Glomerular visceral epithelial cell (primary cell): Measurements from ENCODE around the gene HEXD.
"Not testable (repeated sequence)": the region's sequence is repeated elsewhere in the genome, so short reads cannot be mapped to it uniquely, and the experiment has no call there.

Experiments used
- DNase-seq: peaks from one replicate; pipeline ENCODE4 v3.0.0-alpha.2; 2016; ENCODE audit errors: extremely low spot score

Gene HEXD

GRCh38 chr17:82440991-82441627 is 23.0 kb downstream of the HEXD start:
- DNase-seq: no peak

GRCh38 chr17:82441691-82442487 is 23.7 kb downstream of the HEXD start:
- no peak for DNase-seq

GRCh38 chr17:82442643-82443464 is 24.7 kb downstream of the HEXD start:
- DNase-seq: no peak

GRCh38 chr17:82443465-82444283 is 25.5 kb downstream of the HEXD start:
- no peak for DNase-seq

- no peak for DNase-seq
These were observed 26.2 kb downstream of the HEXD start for GRCh38 chr17:82444284-82444893.

GRCh38 chr17:82444941-82445521 is 26.9 kb downstream of the HEXD start:
- peak; percentile 53 for DNase-seq

- no peak for DNase-seq
These were observed 27.4 kb downstream of the HEXD start for GRCh38 chr17:82445542-82445941.

- no peak for DNase-seq
These were observed 28.0 kb downstream of the HEXD start for GRCh38 chr17:82446124-82446523.

- no peak for DNase-seq
These were observed 28.5 kb downstream of the HEXD start for GRCh38 chr17:82446649-82447048.

GRCh38 chr17:82447876-82448275 is 29.7 kb downstream of the HEXD start:
- no peak for DNase-seq

GRCh38 chr17:82449131-82449882 is 31.2 kb downstream of the HEXD start:
- DNase-seq: no peak

GRCh38 chr17:82449883-82450356 is 31.8 kb downstream of the HEXD start:
- DNase-seq: no peak

GRCh38 chr17:82450357-82451106 is 32.4 kb downstream of the HEXD start, which contains the start of gene CYBC1:
Gene CYBC1 (minus strand): TSS chr17:82450752. CDS start chr17:82449254, 1,498 bp downstream.
- DNase-seq: peak; percentile 95

- DNase-seq: no peak
These were observed 34.0 kb downstream of the HEXD start for GRCh38 chr17:82452162-82452561.

GRCh38 chr17:82453151-82453550 is 35.0 kb downstream of the HEXD start:
- DNase-seq: not testable (repeated sequence)

GRCh38 chr17:82453706-82454105 is 35.6 kb downstream of the HEXD start:
- not testable (repeated sequence) for DNase-seq

- DNase-seq: no peak
These were observed 39.2 kb downstream of the HEXD start for GRCh38 chr17:82457073-82457928.

GRCh38 chr17:82457929-82458178 is 39.7 kb downstream of the HEXD start:
- no peak for DNase-seq
